Non-pigmented ciliary epithelial cell (primary cell): ENCODE measurements around the gene EID2.

Experiments
- DNase-seq: peaks from one replicate; pipeline ENCODE4 v3.0.0-alpha.2; 2010; ENCODE audit warnings: low read depth

The EID2 gene, protein sequence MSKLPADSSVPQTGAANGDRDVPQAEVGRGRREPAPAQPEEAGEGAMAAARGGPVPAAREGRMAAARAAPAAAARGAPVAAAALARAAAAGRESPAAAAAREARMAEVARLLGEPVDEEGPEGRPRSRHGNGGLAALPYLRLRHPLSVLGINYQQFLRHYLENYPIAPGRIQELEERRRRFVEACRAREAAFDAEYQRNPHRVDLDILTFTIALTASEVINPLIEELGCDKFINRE

DNA sequence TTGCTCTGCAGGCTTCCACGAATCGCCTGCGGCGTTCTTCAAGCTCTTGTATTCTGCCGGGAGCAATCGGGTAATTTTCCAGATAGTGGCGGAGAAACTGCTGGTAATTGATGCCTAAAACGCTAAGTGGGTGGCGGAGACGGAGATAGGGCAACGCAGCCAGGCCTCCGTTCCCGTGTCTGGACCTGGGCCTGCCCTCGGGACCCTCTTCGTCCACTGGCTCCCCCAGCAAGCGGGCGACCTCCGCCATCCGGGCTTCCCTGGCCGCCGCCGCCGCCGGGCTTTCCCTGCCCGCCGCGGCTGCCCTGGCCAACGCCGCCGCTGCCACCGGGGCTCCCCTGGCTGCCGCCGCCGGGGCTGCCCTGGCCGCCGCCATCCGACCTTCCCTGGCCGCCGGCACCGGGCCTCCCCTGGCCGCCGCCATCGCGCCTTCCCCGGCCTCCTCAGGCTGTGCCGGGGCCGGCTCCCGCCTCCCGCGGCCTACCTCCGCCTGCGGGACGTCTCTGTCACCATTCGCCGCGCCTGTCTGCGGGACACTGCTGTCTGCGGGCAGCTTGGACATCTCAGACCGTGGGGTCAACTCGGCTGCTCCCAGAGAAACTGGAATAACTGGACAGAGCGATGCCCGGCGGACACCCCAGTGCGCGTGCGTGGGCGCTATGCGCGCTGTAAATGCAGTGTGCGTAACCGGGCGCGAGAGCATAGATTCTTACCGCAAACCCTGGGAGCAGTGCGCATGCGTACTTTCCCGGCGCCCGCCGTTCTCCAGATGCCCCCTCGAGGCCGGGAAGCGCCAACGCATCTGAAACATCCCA is at the start of gene EID2:
EID2 (minus strand) TSS at position 644 of the 815 bp plus-strand sequence; CDS start at position 562, 82 bp downstream.
- peak; percentile 60 for DNase-seq

- DNase-seq: no peak
These were observed 48.1 kb upstream of the EID2 start for GRCh38 chr19:39588066-39588465.

DNA sequence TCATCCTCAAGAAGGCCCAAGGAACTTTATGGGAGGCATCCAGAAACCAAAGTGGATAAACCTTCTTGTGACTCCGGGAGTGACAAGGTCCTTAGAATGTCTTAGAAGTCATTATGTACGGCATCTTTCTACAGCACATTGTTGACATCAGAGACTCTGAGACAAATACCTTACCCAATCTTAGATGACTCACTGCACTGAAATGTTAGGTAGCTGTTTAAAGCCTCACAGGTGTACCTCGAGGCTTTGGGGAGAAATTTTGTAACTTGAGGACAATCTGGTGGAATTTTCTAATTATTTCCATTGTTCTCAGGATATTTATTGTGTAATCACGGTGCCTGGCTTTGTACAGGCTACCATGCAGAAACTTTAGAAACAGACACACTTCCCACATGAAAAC is 47.5 kb upstream of the EID2 start:
- DNase-seq: no peak

DNA sequence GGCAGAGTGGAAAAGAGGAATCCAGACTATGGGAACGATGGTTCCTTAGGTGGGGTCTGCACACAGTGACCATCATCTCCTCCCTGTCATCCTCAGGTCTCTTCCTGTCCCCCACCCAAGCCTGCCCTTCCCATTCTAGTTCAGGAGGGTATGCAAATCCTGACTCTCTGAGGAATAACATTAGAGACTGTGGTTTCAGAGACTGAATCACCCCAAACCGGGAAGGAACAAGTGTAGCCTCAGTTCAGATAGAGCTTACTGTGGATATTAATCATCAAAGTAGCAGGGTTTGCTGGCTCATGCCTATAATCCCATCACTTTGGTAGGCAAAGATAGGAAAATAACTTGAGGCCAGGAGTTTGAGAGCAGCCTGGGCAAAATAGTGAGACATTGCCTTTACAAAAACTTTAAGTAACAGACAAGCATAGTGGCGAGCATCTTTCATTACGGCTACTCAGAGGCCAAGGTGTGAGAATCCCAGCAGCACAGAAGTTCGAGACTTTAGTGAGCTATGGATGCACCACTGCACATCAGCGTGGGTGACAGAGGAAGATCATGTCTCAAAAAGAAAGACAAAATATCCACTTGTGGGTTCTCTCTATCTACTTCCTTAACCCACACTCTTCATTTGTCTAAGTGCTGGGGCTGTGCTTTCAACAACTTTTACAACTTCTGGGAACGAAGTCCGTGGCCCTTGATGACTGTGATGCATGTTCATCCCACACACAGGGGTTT is 43.1 kb upstream of the EID2 start:
- no peak for DNase-seq

- no peak for DNase-seq
These were observed 42.5 kb upstream of the EID2 start for GRCh38 chr19:39582442-39582841.

DNA sequence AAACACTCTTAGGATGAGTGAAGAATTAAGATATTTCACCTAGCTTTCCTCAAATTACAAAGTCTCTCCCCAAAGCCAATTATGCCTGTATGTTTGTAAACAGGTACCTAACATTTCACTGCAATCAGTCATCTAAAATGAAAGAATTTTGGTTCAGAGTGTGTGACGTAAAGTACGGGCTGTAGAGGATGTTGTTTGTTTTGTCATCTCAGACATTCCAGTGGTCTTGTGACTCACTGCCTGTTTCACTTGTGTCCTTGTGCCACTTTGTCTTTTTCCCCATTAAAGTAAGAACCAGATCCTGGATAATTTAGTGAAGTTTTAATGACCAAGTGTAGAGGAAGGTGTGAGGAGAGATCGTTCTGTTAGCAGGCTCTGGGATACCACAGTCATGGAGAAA is 28.6 kb upstream of the EID2 start:
- DNase-seq: no peak

DNA sequence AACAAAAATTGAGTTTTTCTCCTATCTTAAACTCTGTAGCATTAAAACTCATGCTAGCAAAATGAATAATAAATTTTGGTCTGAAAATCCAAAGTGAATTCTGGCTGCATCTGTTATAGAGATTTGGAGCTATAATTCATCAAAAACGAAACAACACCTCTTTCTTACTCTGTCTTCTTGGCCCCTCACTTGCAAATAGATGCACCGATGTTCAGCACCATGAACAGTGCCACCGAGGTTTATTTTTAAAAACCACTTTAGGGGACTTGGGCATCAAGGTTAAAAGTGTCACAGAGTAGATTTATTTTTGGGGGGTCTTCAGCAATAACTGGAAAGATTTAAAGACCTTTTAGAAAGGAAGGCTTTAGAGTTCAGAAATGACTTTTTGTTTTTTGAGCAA is 26.1 kb upstream of the EID2 start:
- no peak for DNase-seq

DNA sequence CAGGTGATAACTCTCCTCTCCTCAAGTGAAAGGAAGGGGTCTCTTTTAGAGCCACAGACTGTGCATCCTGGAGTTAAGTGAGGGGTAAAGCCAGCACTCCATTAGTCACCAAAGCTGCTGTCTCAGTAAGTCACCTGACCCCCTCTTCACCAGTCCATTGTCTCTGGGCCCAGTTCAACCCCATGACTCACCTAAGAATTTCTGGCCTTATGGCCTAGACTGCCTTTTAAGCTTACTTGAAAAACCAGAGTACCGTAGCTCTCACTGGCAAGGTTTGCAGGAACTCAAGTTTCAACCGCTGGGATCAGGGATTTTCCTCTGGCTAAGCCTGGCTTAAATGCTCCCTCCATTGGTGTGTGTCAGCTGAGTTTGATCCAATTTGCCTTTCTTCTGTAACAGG is 23.4 kb upstream of the EID2 start:
- no peak for DNase-seq

DNA sequence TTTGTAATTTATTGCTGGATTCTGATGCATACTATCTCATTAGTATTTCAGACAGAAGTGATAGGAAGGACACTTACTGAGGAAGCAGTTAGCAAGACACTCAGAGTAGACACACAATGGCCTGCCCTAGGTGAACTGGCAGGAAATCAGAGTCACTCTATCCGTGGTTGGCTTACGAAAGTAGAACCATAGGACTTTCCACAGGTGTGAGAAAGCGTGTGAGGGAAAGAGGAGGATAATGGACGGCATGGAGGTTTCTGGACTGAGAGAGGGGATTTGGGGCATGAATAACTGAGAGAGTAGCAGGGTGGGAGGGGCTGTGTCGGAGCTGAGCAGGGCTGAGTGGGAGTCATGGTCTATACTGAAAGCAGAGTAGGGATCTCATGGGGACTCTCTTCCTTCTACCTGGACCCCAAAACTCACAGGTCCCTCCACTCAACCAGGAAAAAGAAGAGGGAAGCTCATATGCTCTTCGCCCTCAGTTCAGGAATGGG is 18.7 kb upstream of the EID2 start:
- no peak for DNase-seq

DNA sequence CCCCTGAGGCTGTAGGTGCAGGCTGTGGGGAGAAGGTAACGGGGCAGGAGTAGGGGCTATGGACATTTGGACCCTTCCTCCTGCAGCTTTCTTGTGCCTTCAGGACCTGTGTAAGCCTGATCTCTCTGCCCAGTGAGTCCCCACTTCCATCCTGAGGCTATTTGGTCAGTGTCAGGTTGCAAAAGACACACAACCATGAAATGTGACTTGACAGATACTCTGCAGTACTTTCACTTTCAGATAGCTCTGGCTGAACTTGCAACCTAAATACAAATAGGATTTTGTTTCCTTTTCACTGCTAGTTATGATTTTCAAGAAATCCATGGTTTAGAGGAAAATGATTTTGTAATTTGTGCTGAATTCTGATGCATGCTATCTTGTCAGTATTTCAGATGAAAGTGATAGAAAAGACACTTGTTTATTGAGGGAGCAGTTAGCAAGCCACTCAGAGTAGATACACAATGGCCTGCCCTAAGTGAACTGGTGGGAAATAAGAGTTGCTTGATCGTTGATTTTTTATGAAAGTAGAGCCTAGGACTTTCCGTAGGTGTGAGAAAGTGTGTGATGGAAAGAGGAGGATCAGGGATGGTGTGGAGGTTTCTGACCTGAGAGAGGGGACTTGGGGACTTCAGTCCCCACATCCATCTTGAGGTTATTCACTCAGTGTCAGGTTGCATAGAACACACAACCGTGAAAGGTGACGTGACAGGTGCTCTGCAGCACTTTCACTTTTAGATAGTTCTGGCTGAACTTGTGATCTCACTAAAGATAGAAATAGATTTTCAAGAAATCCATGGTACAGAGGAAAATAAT is 18.1 kb upstream of the EID2 start:
- no peak for DNase-seq

DNA sequence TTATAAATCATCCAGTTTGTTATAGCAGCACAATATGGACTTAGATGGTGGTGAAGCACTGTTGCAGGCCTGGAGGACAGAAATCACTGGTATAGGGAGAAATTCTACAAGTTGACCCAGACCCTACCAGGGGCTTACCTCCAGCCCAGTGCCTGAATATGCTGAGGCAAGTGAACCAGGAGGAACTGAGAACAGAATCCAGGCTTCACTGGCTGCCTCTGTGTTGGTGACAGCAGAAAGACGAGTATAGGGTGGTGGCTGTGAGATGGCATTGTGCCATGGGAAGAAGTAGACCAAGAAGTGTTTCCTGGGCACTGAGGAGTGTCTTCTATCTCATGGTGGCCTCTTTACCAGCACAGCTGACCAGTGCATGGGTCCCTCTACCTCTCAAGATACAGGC is 15.9 kb upstream of the EID2 start:
- no peak for DNase-seq

DNA sequence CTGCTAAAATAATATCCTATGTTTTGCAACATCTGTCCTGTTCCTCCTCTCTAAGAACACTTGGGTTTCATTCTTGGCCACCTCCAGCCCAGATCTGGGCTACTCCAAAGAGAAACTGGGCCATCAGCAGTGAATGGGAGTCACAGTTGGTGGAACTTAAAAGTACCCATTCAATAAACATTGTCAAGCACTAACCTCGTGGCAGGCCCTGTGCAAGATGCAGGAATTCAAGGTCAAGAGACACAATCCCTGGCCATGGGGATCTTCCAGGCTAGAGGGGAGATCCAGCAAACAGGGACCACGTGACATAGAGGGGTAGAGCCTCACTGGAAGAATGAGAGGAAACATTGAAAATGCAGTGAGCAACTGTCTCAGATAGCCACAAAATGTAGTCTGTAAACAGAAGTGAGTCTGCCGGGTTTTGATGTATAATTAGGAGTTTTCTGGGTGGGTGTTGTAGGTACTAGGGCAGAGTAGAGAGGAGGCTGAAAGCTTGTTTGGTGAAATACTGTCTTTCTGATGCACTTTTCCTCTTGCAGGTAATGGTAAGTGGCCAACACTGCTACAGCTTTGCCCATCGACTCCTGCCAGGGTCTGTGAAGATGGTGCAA is 14.8 kb upstream of the EID2 start:
- no peak for DNase-seq

DNA sequence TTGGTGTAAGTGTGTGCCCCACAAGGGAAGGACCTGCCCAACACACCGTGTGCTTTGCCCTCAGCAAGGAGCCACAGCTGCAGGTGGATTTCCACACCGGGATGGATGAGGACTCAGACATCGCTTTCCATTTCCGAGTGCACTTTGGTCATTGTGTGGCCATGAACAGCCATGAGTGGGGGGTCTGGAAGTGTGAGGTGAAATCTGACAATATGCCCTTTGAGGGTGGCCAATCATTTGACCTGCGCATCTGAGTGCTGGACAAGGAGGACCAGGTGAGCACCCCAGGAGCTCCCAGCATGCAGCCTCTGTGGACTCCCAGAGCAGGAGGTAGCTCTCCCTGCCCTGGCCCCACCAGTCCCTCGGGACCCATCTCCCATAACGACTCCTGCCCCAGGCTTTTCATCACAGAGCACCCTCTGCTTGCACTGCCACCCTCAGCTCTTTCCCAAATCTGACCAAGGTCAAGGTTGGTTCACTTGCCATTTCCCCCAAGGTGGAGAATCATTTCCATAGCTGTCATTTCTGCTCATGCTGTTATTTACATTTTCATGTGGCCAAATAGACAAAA is 13.2 kb upstream of the EID2 start:
- no peak for DNase-seq

GRCh38 chr19:39550197-39550596 is 10.2 kb upstream of the EID2 start:
- no peak for DNase-seq

DNA sequence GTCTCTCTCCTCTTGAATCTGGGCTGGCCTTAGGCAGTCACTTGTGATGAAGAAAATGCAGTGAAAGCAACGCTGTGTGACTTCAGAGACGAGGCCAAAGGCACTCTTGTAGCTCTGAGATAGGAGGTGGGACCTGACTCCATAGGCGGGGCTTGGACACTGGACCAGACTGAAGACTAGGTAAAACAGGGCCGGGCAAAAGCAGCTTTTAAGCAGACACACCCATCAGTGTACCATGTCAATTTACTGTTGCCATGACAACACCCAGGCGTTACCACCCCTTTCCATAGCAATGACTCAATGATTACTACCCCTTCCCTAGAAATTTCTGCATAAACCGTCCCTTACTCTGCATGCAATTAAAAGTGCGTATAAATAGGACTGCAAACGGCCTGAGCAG is 6.6 kb upstream of the EID2 start:
- DNase-seq: no peak

- DNase-seq: no peak
These were observed 5.0 kb upstream of the EID2 start for GRCh38 chr19:39544911-39545310.

DNA sequence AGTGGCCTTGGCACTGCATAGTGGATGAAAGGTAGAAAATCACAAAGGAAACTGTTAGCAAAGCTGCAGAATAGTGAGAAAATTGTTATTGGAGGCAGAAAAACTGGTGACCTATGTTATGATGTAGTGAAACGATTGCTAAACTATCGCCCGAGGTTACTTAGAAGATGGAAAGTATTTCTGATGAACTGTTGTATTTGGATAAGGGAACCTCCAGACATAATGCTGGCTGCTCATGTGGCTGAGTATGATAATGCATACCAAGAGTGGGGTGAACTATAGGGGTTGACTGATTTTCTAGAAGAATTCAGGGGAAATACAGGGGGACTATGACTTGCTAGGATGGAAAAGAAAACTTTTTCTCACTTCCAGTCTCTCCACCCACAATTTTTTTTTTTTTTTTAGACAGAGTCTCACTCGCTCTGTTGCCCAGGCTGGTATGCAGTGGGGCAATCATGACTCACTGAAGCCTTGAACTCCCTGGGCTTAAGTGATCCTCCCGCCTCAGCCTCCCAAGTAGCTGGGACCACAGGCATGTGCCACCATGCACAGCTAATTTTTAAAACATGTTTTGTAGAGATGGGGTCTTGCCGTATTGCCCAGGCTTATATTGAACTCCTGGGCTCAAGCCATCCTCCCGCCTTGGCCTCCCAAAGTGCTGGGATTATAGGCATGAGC is 4.4 kb upstream of the EID2 start:
- DNase-seq: no peak

DNA sequence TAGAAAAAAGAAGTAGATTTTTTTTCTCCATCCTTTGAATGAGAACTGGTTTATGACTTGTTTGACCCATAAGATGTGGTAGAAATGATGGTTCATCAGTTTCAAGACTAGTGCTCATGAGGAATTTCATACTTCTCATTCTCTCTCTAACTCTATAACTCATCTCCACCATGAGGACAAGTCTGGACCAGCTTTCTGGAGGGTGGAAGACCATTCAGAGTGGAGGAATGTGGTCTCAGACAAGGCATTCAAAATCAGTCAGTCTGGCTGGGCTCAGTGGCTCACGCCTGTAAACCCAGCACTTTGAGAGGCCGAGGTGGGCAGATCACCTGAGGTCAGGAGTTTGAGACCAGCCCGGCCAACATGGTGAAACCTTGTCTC is 3.5 kb upstream of the EID2 start:
- DNase-seq: no peak

- DNase-seq: no peak
These were observed 2.2 kb upstream of the EID2 start for GRCh38 chr19:39542206-39542605.

- DNase-seq: no peak
These were observed 342 bp upstream of the EID2 start for GRCh38 chr19:39540333-39540673.

- DNase-seq: peak; percentile 20
These were observed 820 bp downstream of the EID2 start for GRCh38 chr19:39539165-39539517.
